ENCODE data around the gene STARD10. TPM values are rescaled to one million over a fixed set of nuclear protein-coding genes. Genes with fewer than 3 reads are reported as not detected.
A peak's percentile ranks its signal among the peaks of the same experiment; 100 is the strongest.
"Not testable (repeated sequence)": the region's sequence is repeated elsewhere in the genome, so short reads cannot be mapped to it uniquely, and the experiment has no call there.

Gene STARD10
- total RNA-seq, 6 experiments from 2014 or later = 282 to 525 (median 330) TPM

GRCh38 chr11:72812604-72812966, 18.7 kb upstream of the STARD10 start:
- WGBS (ENCODE audit: insufficient coverage, low coverage, low lambda C conversion rate, missing lambda C conversion rate) = 42% methylated on average over 4 of the region's 4 CpGs

GRCh38 chr11:72811686-72812085, 17.8 kb upstream of the STARD10 start:
- ATAC-seq; H3K4me3 ChIP-seq; H3K9me3 ChIP-seq; H3K27me3 ChIP-seq; intact Hi-C loops (cut with DNase I); DNase-seq; H3K27ac ChIP-seq; H3K36me3 ChIP-seq: not testable (repeated sequence)
- WGBS (ENCODE audit: insufficient coverage, low coverage, low lambda C conversion rate, missing lambda C conversion rate) = 87% methylated on average over 8 of the region's 10 CpGs
- H3K4me1 ChIP-seq = peaks cover 0 to 35% (median 8%) of the 10 kb centered on the region in 4 donors

More at GRCh38 chr11:72812604-72812966, 18.7 kb upstream of the STARD10 start:
- ATAC-seq (no peak), DNase-seq (peak in 1 of 3 donors; percentile 39)
- no peaks in the 10 kb centered on the region for H3K9me3 ChIP-seq
- H3K27me3 ChIP-seq = no peaks in the 10 kb centered on the region
- H3K36me3 ChIP-seq = no peaks in the 10 kb centered on the region
- H3K4me3 ChIP-seq = peak overlapping the region in 2 of 3 donors; percentile 65 to 88
- TF ChIP-seq, protein P1, sequence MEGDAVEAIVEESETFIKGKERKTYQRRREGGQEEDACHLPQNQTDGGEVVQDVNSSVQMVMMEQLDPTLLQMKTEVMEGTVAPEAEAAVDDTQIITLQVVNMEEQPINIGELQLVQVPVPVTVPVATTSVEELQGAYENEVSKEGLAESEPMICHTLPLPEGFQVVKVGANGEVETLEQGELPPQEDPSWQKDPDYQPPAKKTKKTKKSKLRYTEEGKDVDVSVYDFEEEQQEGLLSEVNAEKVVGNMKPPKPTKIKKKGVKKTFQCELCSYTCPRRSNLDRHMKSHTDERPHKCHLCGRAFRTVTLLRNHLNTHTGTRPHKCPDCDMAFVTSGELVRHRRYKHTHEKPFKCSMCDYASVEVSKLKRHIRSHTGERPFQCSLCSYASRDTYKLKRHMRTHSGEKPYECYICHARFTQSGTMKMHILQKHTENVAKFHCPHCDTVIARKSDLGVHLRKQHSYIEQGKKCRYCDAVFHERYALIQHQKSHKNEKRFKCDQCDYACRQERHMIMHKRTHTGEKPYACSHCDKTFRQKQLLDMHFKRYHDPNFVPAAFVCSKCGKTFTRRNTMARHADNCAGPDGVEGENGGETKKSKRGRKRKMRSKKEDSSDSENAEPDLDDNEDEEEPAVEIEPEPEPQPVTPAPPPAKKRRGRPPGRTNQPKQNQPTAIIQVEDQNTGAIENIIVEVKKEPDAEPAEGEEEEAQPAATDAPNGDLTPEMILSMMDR (IDR thresholded peaks at IDR 0.05) = no peak
- TF ChIP-seq POLR2A (IDR thresholded peaks at IDR 0.05) = no peak
- H3K4me1 ChIP-seq = peaks cover 0 to 26% (median 4%) of the 10 kb centered on the region in 4 donors
- intact Hi-C loops (cut with DNase I) = no loop called here
- peak overlapping the region in 2 of 3 donors; percentile 17 to 99 for H3K27ac ChIP-seq

DNA sequence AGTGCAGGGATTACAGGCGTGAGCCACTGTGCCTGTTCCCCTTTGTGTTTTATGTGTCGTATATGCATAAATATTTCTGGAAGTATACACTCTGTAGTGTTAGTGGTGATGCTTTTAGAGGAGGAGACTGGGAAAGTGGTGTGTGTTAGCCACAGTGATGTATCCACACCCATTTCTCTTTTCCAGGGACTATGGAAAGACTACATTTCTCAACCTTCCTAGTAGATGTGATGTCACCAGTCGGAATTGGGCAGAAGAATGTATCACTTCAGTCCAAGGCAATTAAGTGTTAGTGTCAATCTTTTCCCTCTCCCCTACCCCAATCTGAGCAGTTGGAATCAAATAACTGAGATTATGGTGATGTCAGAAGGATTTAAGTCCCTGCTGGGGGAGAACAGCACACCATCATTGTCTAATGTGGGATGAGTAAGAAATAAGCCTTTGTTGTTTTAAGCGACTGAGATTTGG, 14.5 kb upstream of the STARD10 start:
- DNase-seq = no peak

GRCh38 chr11:72807792-72808191, 13.9 kb upstream of the STARD10 start:
- Histone ChIP-seq H3K27me3 (no peaks in the 10 kb centered on the region), H3K9me3 (no peaks in the 10 kb centered on the region), H3K4me1 (peaks cover 0 to 28% (median 9%) of the 10 kb centered on the region in 4 donors), H3K27ac (peak overlapping the region; percentile 30 to 76 (median 42)), H3K4me3 (no peak overlapping the region), H3K36me3 (no peaks in the 10 kb centered on the region)
- 31% methylated on average over 2 of the region's 2 CpGs for WGBS (ENCODE audit: insufficient coverage, low coverage, low lambda C conversion rate, missing lambda C conversion rate)
- DNase-seq (no peak), ATAC-seq (peak; percentile 24 to 53 (median 35))
- no peak for TF ChIP-seq POLR2A (IDR thresholded peaks at IDR 0.05)
- intact Hi-C loops (cut with DNase I) = no loop called here

More for the DNA sequence above, 14.5 kb upstream of the STARD10 start:
- TF ChIP-seq, protein P1 (IDR thresholded peaks at IDR 0.05) = no peak
- TF ChIP-seq POLR2A (IDR thresholded peaks at IDR 0.05) = no peak
- Histone ChIP-seq H3K36me3 (no peaks in the 10 kb centered on the region), H3K9me3 (no peaks in the 10 kb centered on the region), H3K4me1 (peaks cover 0 to 33% (median 9%) of the 10 kb centered on the region in 4 donors), H3K27ac (no peak overlapping the region), H3K4me3 (no peak overlapping the region), H3K27me3 (no peaks in the 10 kb centered on the region)
- intact Hi-C loops (cut with DNase I) = no loop called here
- WGBS (ENCODE audit: insufficient coverage, low coverage, low lambda C conversion rate, missing lambda C conversion rate) = 80% methylated on average over 4 of the region's 4 CpGs
- ATAC-seq = no peak

- intact Hi-C loops (cut with DNase I) = no loop called here
- no peak for DNase-seq
- Histone ChIP-seq H3K27me3 (no peaks in the 10 kb centered on the region), H3K4me3 (no peak overlapping the region), H3K27ac (peak overlapping the region; percentile 42 to 76 (median 57)), H3K9me3 (no peaks in the 10 kb centered on the region), H3K4me1 (peaks cover 0 to 21% (median 6%) of the 10 kb centered on the region in 4 donors), H3K36me3 (no peaks in the 10 kb centered on the region)
- 14% methylated on average over 5 of the region's 5 CpGs for WGBS (ENCODE audit: insufficient coverage, low coverage, low lambda C conversion rate, missing lambda C conversion rate)
- no peak for TF ChIP-seq POLR2A (IDR thresholded peaks at IDR 0.05)
- TF ChIP-seq, protein P1 (IDR thresholded peaks at IDR 0.05) = no peak
- peak; percentile 82 to 88 (median 83) for ATAC-seq
These were observed 13.3 kb upstream of the STARD10 start for GRCh38 chr11:72807021-72807693.

DNA sequence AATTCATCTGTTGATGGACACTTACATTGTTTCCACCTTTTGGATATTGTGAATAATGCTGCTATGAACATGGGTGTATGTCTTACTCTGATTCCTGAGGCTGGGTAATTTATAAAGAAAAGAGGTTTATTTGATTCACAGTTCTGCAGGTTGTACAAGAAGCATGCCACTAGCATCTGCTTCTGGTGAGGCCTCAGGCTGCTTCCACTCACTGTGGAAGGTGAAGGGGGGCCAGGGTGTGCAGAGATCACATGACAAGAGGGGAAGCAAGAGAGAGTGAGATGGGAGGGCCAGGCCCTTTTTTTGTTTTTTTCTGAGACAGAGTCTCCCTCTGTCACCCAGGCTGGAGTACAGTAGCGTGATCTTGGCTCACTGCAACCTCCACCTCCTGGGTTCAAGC, 12.5 kb upstream of the STARD10 start:
- DNase-seq; ATAC-seq; H3K36me3 ChIP-seq; H3K9me3 ChIP-seq; H3K4me3 ChIP-seq; H3K27me3 ChIP-seq; intact Hi-C loops (cut with DNase I): not testable (repeated sequence)
- Histone ChIP-seq H3K4me1 (peaks cover 0 to 20% (median 6%) of the 10 kb centered on the region in 4 donors), H3K27ac (peak overlapping the region; percentile 36 to 76 (median 57))
- WGBS (ENCODE audit: insufficient coverage, low coverage, low lambda C conversion rate, missing lambda C conversion rate) = 91% methylated on average over 1 of the region's 1 CpG
